Measurements from ENCODE around the gene SYT8.

SYT8 gene

GRCh38 chr11:1862588-1863351 lies 28.0 kb downstream of the SYT8 start:
- no peak for TF ChIP-seq CTCF (IDR thresholded peaks at IDR 0.05; ENCODE audit: insufficient read depth, low read depth, low read length, missing control alignments)
- H3K4me3 ChIP-seq (ENCODE audit: low read depth, low read length): no peak overlapping the region
- no peak for DNase-seq (ENCODE audit: low read depth)

DNA sequence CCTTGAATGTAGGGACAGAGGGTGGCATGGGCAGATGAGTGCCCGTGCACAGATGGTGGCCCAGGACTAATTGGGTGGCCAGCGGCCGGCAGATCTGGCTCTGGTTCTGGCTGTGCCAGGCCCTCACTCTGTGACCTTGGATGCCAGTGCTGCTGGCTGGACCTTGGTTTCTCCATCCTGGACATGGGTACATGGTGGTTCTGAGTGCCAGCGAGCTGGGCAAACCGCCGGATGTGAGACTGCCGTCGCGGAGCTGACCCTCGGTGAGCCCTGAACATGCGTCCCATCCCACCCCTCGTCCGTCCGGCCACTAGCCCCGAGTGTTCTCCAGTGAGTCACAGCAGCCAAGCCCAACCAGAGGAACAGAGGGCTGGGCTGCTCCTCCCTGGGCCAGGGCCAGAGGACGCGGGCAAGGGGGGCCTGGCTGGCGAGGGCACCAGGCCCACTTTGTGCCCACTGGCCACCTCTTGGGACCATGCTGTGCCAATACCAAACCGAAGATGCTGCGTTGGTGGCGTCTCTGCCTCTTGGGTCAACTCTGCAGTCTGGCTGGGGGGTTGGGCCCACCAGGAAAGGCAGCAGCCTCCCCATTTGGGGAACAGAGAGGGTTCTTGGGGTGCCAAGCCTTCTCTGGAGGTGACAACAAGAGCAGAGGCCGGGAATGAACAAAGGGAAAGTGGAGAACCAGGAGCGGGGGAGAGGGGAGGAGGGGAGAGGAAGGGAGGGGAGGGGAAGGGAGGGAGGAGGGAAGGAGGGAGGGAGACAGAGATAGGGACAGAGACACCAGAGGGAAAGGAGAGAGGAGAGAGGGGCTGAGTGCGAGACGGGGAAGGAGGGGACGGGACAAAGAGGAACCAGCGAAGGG lies 28.8 kb downstream of the SYT8 start:
- no peak for TF ChIP-seq CTCF (IDR thresholded peaks at IDR 0.05; ENCODE audit: insufficient read depth, low read depth, low read length, missing control alignments)
- no peak for DNase-seq (ENCODE audit: low read depth)
- no peak overlapping the region for H3K4me3 ChIP-seq (ENCODE audit: low read depth, low read length)

- TF ChIP-seq CTCF (IDR thresholded peaks at IDR 0.05; ENCODE audit: insufficient read depth, low read depth, low read length, missing control alignments): no peak
- H3K4me3 ChIP-seq (ENCODE audit: low read depth, low read length): no peak overlapping the region
- DNase-seq (ENCODE audit: low read depth): no peak
These were observed 29.4 kb downstream of the SYT8 start for GRCh38 chr11:1864231-1864630.

DNA sequence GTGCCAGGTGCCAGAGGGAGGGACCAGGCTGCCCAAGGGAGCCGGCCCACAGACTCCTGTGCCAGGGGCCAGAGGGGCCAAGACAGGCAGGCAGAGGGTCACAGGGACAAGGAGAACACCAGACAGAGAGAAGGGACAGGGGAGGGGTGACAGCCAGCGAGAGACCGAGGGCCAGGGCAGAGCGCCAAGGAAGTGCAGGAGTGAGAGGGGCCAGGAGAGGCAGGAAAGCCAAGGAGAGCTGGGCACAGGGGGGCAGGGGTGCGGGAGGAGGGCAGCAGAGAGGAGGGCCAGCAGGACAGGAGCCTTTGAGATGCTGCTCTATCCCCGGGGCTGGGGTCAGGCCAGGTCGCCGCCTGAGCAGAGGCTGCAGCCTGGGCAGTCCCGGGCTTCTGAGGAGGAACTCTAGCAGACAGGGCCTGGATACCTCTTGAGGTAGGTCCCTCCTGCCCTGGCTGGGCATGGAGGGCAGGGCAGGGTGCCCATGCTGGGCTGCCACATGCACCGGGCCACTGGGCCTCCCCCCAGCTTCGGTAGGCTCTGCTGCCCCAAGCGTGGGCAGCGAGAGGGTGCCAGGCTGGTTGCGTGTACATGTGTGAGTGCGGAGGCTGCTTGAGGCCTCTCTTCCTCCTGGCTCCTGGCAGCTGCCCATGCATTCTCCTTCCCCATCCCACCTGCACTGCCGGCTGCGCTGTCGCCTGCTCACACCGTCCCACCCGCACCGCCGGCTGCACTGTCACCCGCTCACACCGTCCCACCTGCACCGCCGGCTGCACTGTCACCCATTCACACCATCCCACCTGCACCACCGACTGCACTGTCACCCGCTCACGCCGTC lies 30.3 kb downstream of the SYT8 start:
- TF ChIP-seq CTCF (IDR thresholded peaks at IDR 0.05; ENCODE audit: insufficient read depth, low read depth, low read length, missing control alignments): no peak
- H3K4me3 ChIP-seq (ENCODE audit: low read depth, low read length): no peak overlapping the region
- no peak for DNase-seq (ENCODE audit: low read depth)

GRCh38 chr11:1866226-1866625 lies 31.4 kb downstream of the SYT8 start:
- no peak for DNase-seq (ENCODE audit: low read depth)
- H3K4me3 ChIP-seq (ENCODE audit: low read depth, low read length): no peak overlapping the region
- no peak for TF ChIP-seq CTCF (IDR thresholded peaks at IDR 0.05; ENCODE audit: insufficient read depth, low read depth, low read length, missing control alignments)

DNA sequence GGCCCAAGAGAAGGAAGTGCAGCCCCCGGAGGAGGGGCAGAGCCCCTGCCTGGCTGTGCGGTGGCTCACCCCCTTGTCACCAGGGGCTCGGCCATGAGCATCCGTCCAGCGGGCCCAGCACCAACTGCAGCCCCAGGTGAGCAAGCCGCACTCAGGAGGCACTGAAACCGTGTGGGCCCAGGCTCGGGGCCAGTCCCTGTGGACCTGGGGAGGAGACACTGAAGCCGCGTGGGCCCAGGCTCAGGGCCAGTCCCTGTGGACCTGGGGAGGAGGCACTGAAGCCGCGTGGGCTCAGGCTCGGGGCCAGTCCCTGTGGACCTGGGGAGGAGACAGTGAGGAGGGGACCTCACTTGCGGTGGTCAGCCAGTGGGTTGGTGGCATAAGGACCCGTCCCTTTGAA lies 32.0 kb downstream of the SYT8 start:
- no peak for TF ChIP-seq CTCF (IDR thresholded peaks at IDR 0.05; ENCODE audit: insufficient read depth, low read depth, low read length, missing control alignments)
- H3K4me3 ChIP-seq (ENCODE audit: low read depth, low read length): no peak overlapping the region
- no peak for DNase-seq (ENCODE audit: low read depth)

All from GM12865 (cell line).